ENCODE measurements around the gene ABHD11. TPM values are rescaled to one million over a fixed set of nuclear protein-coding genes. Genes with fewer than 3 reads are reported as not detected.

The ABHD11 gene
- total and polyA plus RNA-seq, 2 experiments from 2014 or later, result 30.7 to 90.9 TPM

DNA sequence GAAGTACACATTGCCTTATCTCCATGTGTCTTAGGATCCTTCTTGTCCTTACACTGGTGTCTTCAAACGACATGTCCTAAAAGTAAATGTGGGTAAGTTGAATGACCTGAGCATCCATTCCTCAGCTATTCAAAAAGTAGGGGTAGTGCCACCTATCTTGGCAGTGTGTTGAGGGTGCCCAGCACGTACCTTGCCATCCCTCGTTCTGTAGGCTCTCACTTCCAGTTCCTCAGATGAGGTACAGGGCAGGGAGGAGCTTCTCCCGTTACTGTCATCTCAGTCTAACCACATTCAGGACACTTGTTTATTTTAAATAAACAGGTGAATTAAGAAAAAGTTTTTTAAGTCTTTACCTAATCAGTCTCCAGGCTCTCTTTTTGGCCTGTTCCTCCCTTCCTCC is 42.2 kb downstream of the ABHD11 start:
- no peak overlapping the region for H3K27ac ChIP-seq
- H3K79me2 ChIP-seq, result no peaks in the 10 kb centered on the region
- no peaks in the 10 kb centered on the region for H3K9me2 ChIP-seq (replicated peaks; ENCODE audit: insufficient read depth)
- WGBS (ENCODE audit: low lambda C conversion rate, missing lambda C conversion rate), result 93% methylated on average over 4 of the region's 4 CpGs
- no peaks in the 10 kb centered on the region for H3K9me3 ChIP-seq (ENCODE audit: low read depth)
- no peaks in the 10 kb centered on the region for H3K36me3 ChIP-seq (replicated peaks; ENCODE audit: insufficient read depth, low read depth)
- TF ChIP-seq, protein P1, sequence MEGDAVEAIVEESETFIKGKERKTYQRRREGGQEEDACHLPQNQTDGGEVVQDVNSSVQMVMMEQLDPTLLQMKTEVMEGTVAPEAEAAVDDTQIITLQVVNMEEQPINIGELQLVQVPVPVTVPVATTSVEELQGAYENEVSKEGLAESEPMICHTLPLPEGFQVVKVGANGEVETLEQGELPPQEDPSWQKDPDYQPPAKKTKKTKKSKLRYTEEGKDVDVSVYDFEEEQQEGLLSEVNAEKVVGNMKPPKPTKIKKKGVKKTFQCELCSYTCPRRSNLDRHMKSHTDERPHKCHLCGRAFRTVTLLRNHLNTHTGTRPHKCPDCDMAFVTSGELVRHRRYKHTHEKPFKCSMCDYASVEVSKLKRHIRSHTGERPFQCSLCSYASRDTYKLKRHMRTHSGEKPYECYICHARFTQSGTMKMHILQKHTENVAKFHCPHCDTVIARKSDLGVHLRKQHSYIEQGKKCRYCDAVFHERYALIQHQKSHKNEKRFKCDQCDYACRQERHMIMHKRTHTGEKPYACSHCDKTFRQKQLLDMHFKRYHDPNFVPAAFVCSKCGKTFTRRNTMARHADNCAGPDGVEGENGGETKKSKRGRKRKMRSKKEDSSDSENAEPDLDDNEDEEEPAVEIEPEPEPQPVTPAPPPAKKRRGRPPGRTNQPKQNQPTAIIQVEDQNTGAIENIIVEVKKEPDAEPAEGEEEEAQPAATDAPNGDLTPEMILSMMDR (IDR thresholded peaks at IDR 0.05; ENCODE audit: poor library complexity), result no peak
- TF ChIP-seq EZH2phosphoT487 (IDR thresholded peaks at IDR 0.05; ENCODE audit: low read depth, severe bottlenecking, unreplicated experiment), result no peak
- no peak for TF ChIP-seq EZH2 (IDR thresholded peaks at IDR 0.05; ENCODE audit: borderline replicate concordance)
- H3K4me3 ChIP-seq, result no peak overlapping the region
- no peaks in the 10 kb centered on the region for H3K27me3 ChIP-seq
- no peak overlapping the region for H3K4me2 ChIP-seq
- H2AFZ ChIP-seq, result no peak overlapping the region
- no peak for DNase-seq (ENCODE audit: low spot score)
- H3K4me1 ChIP-seq (ENCODE audit: insufficient read depth), result no peaks in the 10 kb centered on the region
- H4K20me1 ChIP-seq (ENCODE audit: insufficient read depth, poor library complexity, severe bottlenecking), result no peaks in the 10 kb centered on the region

DNA sequence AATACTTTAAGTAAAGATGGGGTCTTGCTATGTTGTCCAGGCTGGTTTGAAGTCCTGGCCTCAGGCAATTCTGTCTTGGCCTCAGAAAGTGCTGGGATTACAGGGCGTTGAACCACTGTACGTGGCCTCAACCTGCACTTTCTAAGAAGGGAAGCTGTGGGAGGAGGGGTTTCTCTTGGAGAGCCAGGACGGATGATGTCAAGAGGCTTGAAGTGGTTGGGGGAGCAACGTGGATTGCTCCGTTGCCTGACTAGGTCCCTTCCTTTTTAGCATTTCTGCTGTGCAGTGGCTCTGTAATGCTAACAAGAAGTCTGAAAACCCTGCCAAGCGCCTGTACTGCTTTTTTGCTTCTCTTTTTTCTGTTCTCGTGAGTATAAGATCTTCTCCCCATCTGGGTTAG is 48.0 kb downstream of the ABHD11 start:
- Histone ChIP-seq H3K9me2 (replicated peaks; ENCODE audit: insufficient read depth) (no peaks in the 10 kb centered on the region), H2AFZ (no peak overlapping the region), H3K4me3 (no peak overlapping the region), H3K79me2 (peaks cover 9% of the 10 kb centered on the region), H3K9me3 (ENCODE audit: low read depth) (no peaks in the 10 kb centered on the region), H3K4me1 (ENCODE audit: insufficient read depth) (no peaks in the 10 kb centered on the region), H4K20me1 (ENCODE audit: insufficient read depth, poor library complexity, severe bottlenecking) (no peaks in the 10 kb centered on the region), H3K36me3 (replicated peaks; ENCODE audit: insufficient read depth, low read depth) (no peaks in the 10 kb centered on the region), H3K27me3 (no peaks in the 10 kb centered on the region), H3K27ac (no peak overlapping the region), H3K4me2 (no peak overlapping the region)
- DNase-seq (ENCODE audit: low spot score), result no peak
- 91% methylated on average over 7 of the region's 7 CpGs for WGBS (ENCODE audit: low lambda C conversion rate, missing lambda C conversion rate)
- TF ChIP-seq EZH2phosphoT487 (IDR thresholded peaks at IDR 0.05; ENCODE audit: low read depth, severe bottlenecking, unreplicated experiment), result no peak
- TF ChIP-seq EZH2 (IDR thresholded peaks at IDR 0.05; ENCODE audit: borderline replicate concordance), result no peak
- TF ChIP-seq, protein P1 (IDR thresholded peaks at IDR 0.05; ENCODE audit: poor library complexity), result no peak

- H3K4me1 ChIP-seq (ENCODE audit: insufficient read depth), result no peaks in the 10 kb centered on the region
- no peak overlapping the region for H2AFZ ChIP-seq
- no peak overlapping the region for H3K4me2 ChIP-seq
- no peaks in the 10 kb centered on the region for H3K36me3 ChIP-seq (replicated peaks; ENCODE audit: insufficient read depth, low read depth)
- no peaks in the 10 kb centered on the region for H3K27me3 ChIP-seq
- no peak overlapping the region for H3K4me3 ChIP-seq
- H3K9me2 ChIP-seq (replicated peaks; ENCODE audit: insufficient read depth), result no peaks in the 10 kb centered on the region
- no peak for DNase-seq (ENCODE audit: low spot score)
- WGBS (ENCODE audit: low lambda C conversion rate, missing lambda C conversion rate), result 91% methylated on average over 8 of the region's 8 CpGs
- no peaks in the 10 kb centered on the region for H4K20me1 ChIP-seq (ENCODE audit: insufficient read depth, poor library complexity, severe bottlenecking)
- no peak for TF ChIP-seq EZH2phosphoT487 (IDR thresholded peaks at IDR 0.05; ENCODE audit: low read depth, severe bottlenecking, unreplicated experiment)
- TF ChIP-seq, protein P1 (IDR thresholded peaks at IDR 0.05; ENCODE audit: poor library complexity), result no peak
- no peak overlapping the region for H3K27ac ChIP-seq
- peaks cover 31% of the 10 kb centered on the region for H3K79me2 ChIP-seq
- H3K9me3 ChIP-seq (ENCODE audit: low read depth), result no peaks in the 10 kb centered on the region
Measured at GRCh38 chr7:73688288-73688687, 50.3 kb downstream of the ABHD11 start.

MicroRNA genes within 50 kb of the gene (microRNA counts, 767-probe panel; counts per million panel counts)
- not detected for microRNA hsa-miR-4284

Small RNA genes lying within 50 kb of the gene (microRNA-seq; reads per million reads assigned to microRNA genes)
- gene MIR4284, result not detected

Small RNA genes lying within 50 kb of the gene (small RNA-seq; reads per million reads assigned to genes)
- not detected for gene MIR4284
- gene RN7SL265P, result not detected

Other genes with a start within 250 kb of the ABHD11 start
- 40.7 and 44.7 TPM in 2 replicates for gene BAZ1B, start 216.5 kb downstream of the ABHD11 start, total RNA-seq
- 16.7 TPM in 2 replicates for gene BAZ1B, start 216.5 kb downstream of the ABHD11 start, polyA plus RNA-seq
- 34.5 and 44.7 TPM in 2 replicates for gene BCL7B, start 181.1 kb downstream of the ABHD11 start, total RNA-seq
- gene BCL7B, start 181.1 kb downstream of the ABHD11 start, polyA plus RNA-seq, result 54.0 and 60.3 TPM in 2 replicates
- 72.8 and 73.6 TPM in 2 replicates for gene TBL2, start 160.2 kb downstream of the ABHD11 start, total RNA-seq
- 55.5 and 62.1 TPM in 2 replicates for gene TBL2, start 160.2 kb downstream of the ABHD11 start, polyA plus RNA-seq
- 20.9 and 21.7 TPM in 2 replicates for gene MLXIPL, start 114.3 kb downstream of the ABHD11 start, total RNA-seq
- 45.5 and 46.7 TPM in 2 replicates for gene MLXIPL, start 114.3 kb downstream of the ABHD11 start, polyA plus RNA-seq
- gene VPS37D, start 71.0 kb downstream of the ABHD11 start, total RNA-seq, result 4.3 and 5.6 TPM in 2 replicates
- 7.5 and 9.5 TPM in 2 replicates for gene VPS37D, start 71.0 kb downstream of the ABHD11 start, polyA plus RNA-seq
- 3.0 and 4.7 TPM in 2 replicates for gene DNAJC30, start 55.3 kb downstream of the ABHD11 start, total RNA-seq
- gene DNAJC30, start 55.3 kb downstream of the ABHD11 start, polyA plus RNA-seq, result 13.9 and 15.3 TPM in 2 replicates
- gene BUD23, start 55.2 kb downstream of the ABHD11 start, total RNA-seq, result 35.9 and 44.3 TPM in 2 replicates
- gene BUD23, start 55.2 kb downstream of the ABHD11 start, polyA plus RNA-seq, result 112 and 131 TPM in 2 replicates
- 22.8 and 23.7 TPM in 2 replicates for gene STX1A, start 19.1 kb downstream of the ABHD11 start, total RNA-seq
- 27.1 and 39.2 TPM in 2 replicates for gene STX1A, start 19.1 kb downstream of the ABHD11 start, polyA plus RNA-seq
- 53.7 and 60.7 TPM in 2 replicates for gene CLDN3, start 31.5 kb upstream of the ABHD11 start, total RNA-seq
- 125 and 142 TPM in 2 replicates for gene CLDN3, start 31.5 kb upstream of the ABHD11 start, polyA plus RNA-seq
- 532 and 570 TPM in 2 replicates for gene CLDN4, start 92.2 kb upstream of the ABHD11 start, total RNA-seq
- 880 and 909 TPM in 2 replicates for gene CLDN4, start 92.2 kb upstream of the ABHD11 start, polyA plus RNA-seq
- gene METTL27, start 103.7 kb upstream of the ABHD11 start, total RNA-seq, result 1.6 and 2.6 TPM in 2 replicates
- 6.5 and 11.4 TPM in 2 replicates for gene METTL27, start 103.7 kb upstream of the ABHD11 start, polyA plus RNA-seq
- gene TMEM270, start 122.4 kb upstream of the ABHD11 start, total RNA-seq, result 1.1 TPM in 1 of 2 replicates, not detected in the other
- 0.30 and 0.47 TPM in 2 replicates for gene TMEM270, start 122.4 kb upstream of the ABHD11 start, polyA plus RNA-seq